Measurements from ENCODE around the gene SLC22A7.

DNA sequence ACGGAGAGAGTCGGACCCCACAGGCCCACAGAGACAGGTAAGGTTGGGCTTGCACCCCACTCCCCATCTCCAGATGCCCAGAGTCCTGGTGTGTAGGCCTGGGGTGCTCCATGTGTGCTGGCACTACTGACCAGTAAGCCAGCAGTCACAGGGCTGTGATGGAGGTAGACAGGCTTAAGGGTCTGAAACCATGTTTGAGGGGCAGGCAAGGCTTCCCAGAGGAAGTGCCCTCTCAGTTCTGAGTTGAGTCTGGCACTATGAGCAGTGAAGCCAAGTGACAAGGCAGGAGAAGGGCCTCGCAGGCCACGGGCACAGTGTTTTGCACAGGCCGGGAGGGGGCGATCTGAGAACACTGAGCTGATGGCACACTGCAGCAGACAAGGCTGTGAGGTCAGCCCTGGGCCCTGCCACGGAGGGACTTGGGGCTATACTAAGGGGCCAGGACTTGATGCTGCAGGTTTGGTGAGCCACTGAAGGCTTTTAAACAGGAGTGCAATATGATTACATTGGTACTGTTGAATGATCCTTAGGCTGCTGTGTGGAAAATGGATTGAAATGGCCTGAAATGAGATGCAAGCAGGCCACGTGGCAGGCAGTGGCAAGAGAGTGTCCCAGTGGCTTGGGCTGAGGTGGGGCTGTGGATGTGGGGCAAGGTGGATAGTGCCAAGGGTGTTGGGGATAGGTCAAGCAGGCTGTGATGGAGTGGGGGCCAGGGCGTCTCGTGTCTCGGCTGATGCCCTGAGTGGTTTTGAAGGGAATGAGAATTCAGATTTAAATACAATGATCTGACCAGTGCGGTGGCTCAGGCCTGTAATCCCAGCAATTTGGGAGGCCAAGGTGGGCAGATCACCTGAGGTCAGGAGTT is 34.5 kb upstream of the SLC22A7 start:
- no peak for TF ChIP-seq ZNF565 (CRISPR knock-in tag; conservative IDR thresholded peaks at IDR 0.05; ENCODE audit: low read depth)
- TF ChIP-seq, protein P1, sequence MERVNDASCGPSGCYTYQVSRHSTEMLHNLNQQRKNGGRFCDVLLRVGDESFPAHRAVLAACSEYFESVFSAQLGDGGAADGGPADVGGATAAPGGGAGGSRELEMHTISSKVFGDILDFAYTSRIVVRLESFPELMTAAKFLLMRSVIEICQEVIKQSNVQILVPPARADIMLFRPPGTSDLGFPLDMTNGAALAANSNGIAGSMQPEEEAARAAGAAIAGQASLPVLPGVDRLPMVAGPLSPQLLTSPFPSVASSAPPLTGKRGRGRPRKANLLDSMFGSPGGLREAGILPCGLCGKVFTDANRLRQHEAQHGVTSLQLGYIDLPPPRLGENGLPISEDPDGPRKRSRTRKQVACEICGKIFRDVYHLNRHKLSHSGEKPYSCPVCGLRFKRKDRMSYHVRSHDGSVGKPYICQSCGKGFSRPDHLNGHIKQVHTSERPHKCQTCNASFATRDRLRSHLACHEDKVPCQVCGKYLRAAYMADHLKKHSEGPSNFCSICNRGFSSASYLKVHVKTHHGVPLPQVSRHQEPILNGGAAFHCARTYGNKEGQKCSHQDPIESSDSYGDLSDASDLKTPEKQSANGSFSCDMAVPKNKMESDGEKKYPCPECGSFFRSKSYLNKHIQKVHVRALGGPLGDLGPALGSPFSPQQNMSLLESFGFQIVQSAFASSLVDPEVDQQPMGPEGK (CRISPR knock-in tag; IDR thresholded peaks at IDR 0.05; ENCODE audit: borderline replicate concordance), result no peak
- TF ChIP-seq RARB (CRISPR knock-in tag; IDR thresholded peaks at IDR 0.05), result no peak
- no peak for TF ChIP-seq OSR1 (CRISPR knock-in tag; IDR thresholded peaks at IDR 0.05)

Measured in SK-N-SH treated with all-trans-retinoic acid at 6 μM for 48 hours (cell line).